ENCODE measurements around the gene CSRNP2. TPM values are rescaled to one million over a fixed set of nuclear protein-coding genes. Genes with fewer than 3 reads are reported as not detected.

Gene CSRNP2
- total and polyA plus RNA-seq, 4 donors, result 10.7 to 29.9 (median 20.6) TPM

DNA sequence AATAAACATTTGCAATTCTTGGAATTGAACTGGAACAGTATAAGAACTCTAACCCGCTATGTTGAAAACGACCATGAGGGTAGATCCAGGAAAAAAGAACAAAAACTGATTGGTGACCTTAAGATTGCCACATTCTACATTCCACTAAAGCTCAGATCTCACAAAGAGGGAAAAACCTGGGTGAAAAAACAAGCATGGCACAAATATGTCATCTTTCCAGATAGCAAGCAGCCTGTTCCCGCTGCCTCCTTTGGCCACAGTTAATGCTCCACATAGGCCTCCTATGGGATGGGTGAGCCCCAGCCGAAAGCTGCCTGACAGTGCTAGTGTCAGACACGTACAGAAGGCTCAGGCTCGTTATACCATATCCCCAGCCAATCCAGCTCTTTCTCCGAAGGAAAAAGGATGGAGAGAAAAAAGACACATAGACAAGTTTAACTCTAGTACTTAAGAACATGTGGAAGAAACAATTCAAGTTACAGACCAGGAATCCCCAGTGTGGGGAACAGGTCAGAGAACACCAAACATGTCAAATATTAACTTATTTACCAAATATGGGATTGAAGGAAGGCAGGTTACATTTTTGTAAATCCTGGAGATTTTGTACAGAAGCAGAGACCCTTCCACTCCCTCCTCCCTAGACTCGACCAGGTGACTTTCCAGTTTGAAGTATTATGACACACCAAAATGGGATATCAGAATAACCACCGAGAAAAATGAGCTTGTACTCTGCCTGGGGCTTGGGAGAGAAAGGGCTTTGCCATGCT lies 20.6 kb downstream of the CSRNP2 start:
- DNase-seq, result no peak
- TF ChIP-seq, protein P1, sequence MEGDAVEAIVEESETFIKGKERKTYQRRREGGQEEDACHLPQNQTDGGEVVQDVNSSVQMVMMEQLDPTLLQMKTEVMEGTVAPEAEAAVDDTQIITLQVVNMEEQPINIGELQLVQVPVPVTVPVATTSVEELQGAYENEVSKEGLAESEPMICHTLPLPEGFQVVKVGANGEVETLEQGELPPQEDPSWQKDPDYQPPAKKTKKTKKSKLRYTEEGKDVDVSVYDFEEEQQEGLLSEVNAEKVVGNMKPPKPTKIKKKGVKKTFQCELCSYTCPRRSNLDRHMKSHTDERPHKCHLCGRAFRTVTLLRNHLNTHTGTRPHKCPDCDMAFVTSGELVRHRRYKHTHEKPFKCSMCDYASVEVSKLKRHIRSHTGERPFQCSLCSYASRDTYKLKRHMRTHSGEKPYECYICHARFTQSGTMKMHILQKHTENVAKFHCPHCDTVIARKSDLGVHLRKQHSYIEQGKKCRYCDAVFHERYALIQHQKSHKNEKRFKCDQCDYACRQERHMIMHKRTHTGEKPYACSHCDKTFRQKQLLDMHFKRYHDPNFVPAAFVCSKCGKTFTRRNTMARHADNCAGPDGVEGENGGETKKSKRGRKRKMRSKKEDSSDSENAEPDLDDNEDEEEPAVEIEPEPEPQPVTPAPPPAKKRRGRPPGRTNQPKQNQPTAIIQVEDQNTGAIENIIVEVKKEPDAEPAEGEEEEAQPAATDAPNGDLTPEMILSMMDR (IDR thresholded peaks at IDR 0.05; ENCODE audit: control extremely low read depth, extremely low read depth), result no peak
- Histone ChIP-seq H3K9me3 (ENCODE audit: control insufficient read depth in 4 of 4, insufficient read depth in 3 of 4, low read length in 3 of 4) (no peaks in the 10 kb centered on the region), H3K36me3 (ENCODE audit: control insufficient read depth in 4 of 4, insufficient read depth in 4 of 4, low read length in 4 of 4) (peaks cover 47 to 56% (median 48%) of the 10 kb centered on the region in 4 donors), H3K4me3 (no peak overlapping the region), H3K27ac (ENCODE audit: low read depth in 1 of 2, low read length in 1 of 2) (no peak overlapping the region), H3K27me3 (ENCODE audit: control insufficient read depth in 3 of 3, insufficient read depth in 3 of 3, low read length in 2 of 3) (no peaks in the 10 kb centered on the region), H3K9ac (ENCODE audit: insufficient read depth in 1 of 2, low read length in 2 of 2) (no peak overlapping the region), H3K4me1 (ENCODE audit: control insufficient read depth in 5 of 5, insufficient read depth in 5 of 5, low read length in 5 of 5) (no peaks in the 10 kb centered on the region)
- WGBS, 2 donors, result 84 to 88% methylated on average over 9 of the region's 9 CpGs
- ATAC-seq (ENCODE audit: insufficient read depth, low FRiP score), result no peak

DNA sequence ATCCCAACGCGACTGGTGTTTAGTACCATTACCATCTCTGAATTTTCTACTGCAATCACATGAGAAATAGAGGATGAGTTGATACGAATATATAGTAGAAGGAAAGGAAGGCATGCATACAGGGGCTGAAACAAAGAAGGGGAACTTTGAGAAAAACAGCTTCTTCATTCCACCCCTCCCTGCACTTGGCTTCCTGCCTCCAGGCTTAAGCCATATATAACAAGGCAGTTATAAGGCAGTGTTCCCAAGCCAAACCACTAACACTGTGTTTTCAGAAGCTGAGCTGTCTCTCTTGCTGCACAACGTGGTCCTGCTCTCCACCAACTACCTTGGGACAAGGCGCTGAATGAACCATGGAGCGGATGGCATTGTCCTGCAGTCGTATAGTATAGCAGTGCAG lies 24.3 kb downstream of the CSRNP2 start:
- WGBS, 2 donors, result 79 to 87% methylated on average over 7 of the region's 7 CpGs
- H3K9ac ChIP-seq (ENCODE audit: insufficient read depth in 1 of 2, low read length in 2 of 2), result no peak overlapping the region
- H3K36me3 ChIP-seq (ENCODE audit: control insufficient read depth in 4 of 4, insufficient read depth in 4 of 4, low read length in 4 of 4), result peaks cover 41 to 49% (median 47%) of the 10 kb centered on the region in 4 donors
- no peak for DNase-seq
- no peak overlapping the region for H3K27ac ChIP-seq (ENCODE audit: low read depth in 1 of 2, low read length in 1 of 2)
- H3K27me3 ChIP-seq (ENCODE audit: control insufficient read depth in 3 of 3, insufficient read depth in 3 of 3, low read length in 2 of 3), result no peaks in the 10 kb centered on the region
- H3K4me1 ChIP-seq (ENCODE audit: control insufficient read depth in 5 of 5, insufficient read depth in 5 of 5, low read length in 5 of 5), result peaks cover 0 to 2% (median 0%) of the 10 kb centered on the region in 5 donors
- TF ChIP-seq, protein P1 (IDR thresholded peaks at IDR 0.05; ENCODE audit: control extremely low read depth, extremely low read depth), result no peak
- no peak overlapping the region for H3K4me3 ChIP-seq
- ATAC-seq (ENCODE audit: insufficient read depth, low FRiP score), result no peak
- no peaks in the 10 kb centered on the region for H3K9me3 ChIP-seq (ENCODE audit: control insufficient read depth in 4 of 4, insufficient read depth in 3 of 4, low read length in 3 of 4)

DNA sequence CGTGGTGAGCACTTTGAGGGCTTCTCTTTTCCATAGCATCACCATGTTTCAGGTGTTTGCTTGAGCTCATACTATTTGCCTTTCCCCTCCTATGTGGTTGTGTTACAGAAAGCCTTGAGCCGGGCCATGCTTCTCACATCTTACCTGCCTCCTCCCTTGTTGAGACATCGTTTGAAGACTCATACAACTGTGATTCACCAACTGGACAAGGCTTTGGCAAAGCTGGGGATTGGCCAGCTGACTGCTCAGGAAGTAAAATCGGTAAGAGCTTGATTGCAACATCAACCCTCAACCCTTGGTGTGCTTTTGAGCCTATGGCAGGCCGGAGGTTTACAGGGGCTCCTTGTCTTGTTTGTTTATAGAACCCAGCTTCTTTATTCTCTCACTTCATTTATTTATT lies 27.2 kb downstream of the CSRNP2 start:
- Histone ChIP-seq H3K9ac (ENCODE audit: insufficient read depth in 1 of 2, low read length in 2 of 2) (no peak overlapping the region), H3K27ac (ENCODE audit: low read depth in 1 of 2, low read length in 1 of 2) (no peak overlapping the region), H3K4me3 (no peak overlapping the region), H3K4me1 (ENCODE audit: control insufficient read depth in 5 of 5, insufficient read depth in 5 of 5, low read length in 5 of 5) (peaks cover 0 to 2% (median 0%) of the 10 kb centered on the region in 5 donors), H3K36me3 (ENCODE audit: control insufficient read depth in 4 of 4, insufficient read depth in 4 of 4, low read length in 4 of 4) (peaks cover 33 to 46% (median 38%) of the 10 kb centered on the region in 4 donors), H3K27me3 (ENCODE audit: control insufficient read depth in 3 of 3, insufficient read depth in 3 of 3, low read length in 2 of 3) (no peaks in the 10 kb centered on the region), H3K9me3 (ENCODE audit: control insufficient read depth in 4 of 4, insufficient read depth in 3 of 4, low read length in 3 of 4) (no peaks in the 10 kb centered on the region)
- 38 to 47% methylated on average over 5 of the region's 5 CpGs for WGBS, 2 donors
- TF ChIP-seq, protein P1 (IDR thresholded peaks at IDR 0.05; ENCODE audit: control extremely low read depth, extremely low read depth), result no peak
- ATAC-seq (ENCODE audit: insufficient read depth, low FRiP score), result peak; percentile 42
- no peak for DNase-seq
